ENCODE data around the gene ACTL10. TPM values are rescaled to one million over a fixed set of nuclear protein-coding genes. Genes with fewer than 3 reads are reported as not detected.
A peak's percentile ranks its signal among the peaks of the same experiment; 100 is the strongest.

Gene ACTL10
- total RNA-seq, 2 experiments from 2014 or later: 0.96 to 1.0 TPM

GRCh38 chr20:33685328-33686099 lies 18.8 kb downstream of the ACTL10 start:
- peak overlapping the region; percentile 87 for H3K4me3 Mint-ChIP-seq
- peaks cover 69% of the 10 kb centered on the region for H3K4me1 Mint-ChIP-seq (ENCODE audit: low read depth)
- intact Hi-C loops (cut with micrococcal nuclease): loop anchor here (1.0 to 5.0 kb wide), 8 partner anchors 11 to 427 kb away; partner anchors contain the start of genes ACTL10, CHMP4B, EIF2S2 and NECAB3
- CTCF ChIA-PET: interaction anchor here (0.9 to 1.7 kb wide), 2 partner anchors 17 to 195 kb away, joined by 3 to 13 read pairs; partner anchors contain the start of gene CBFA2T2
- H3K27ac Mint-ChIP-seq: peak overlapping the region; percentile 88
- no peaks in the 10 kb centered on the region for H3K27me3 Mint-ChIP-seq (ENCODE audit: low read depth)
- H3K36me3 Mint-ChIP-seq (ENCODE audit: low read depth): peaks cover 32% of the 10 kb centered on the region
- peak; percentile 82 for DNase-seq
- no peaks in the 10 kb centered on the region for H3K9me3 Mint-ChIP-seq

- peaks cover 62% of the 10 kb centered on the region for H3K4me1 Mint-ChIP-seq (ENCODE audit: low read depth)
- peaks cover 25% of the 10 kb centered on the region for H3K36me3 Mint-ChIP-seq (ENCODE audit: low read depth)
- H3K27me3 Mint-ChIP-seq (ENCODE audit: low read depth): no peaks in the 10 kb centered on the region
- H3K27ac Mint-ChIP-seq: peak within 1 kb of the TSS; percentile 88
- intact Hi-C loops (cut with micrococcal nuclease): loop anchor here (1.0 to 5.0 kb wide), 8 partner anchors 12 to 426 kb away; partner anchors contain the start of genes ACTL10, CHMP4B, EIF2S2 and NECAB3
- DNase-seq: peak; percentile 97
- H3K9me3 Mint-ChIP-seq: no peaks in the 10 kb centered on the region
- CTCF ChIA-PET: interaction anchor here (1.4 to 1.8 kb wide), 3 partner anchors 15 to 46 kb away, joined by 5 to 13 read pairs (median 8); partner anchors contain the start of gene ZNF341
- peak within 1 kb of the TSS; percentile 87 for H3K4me3 Mint-ChIP-seq
These were observed 19.6 kb downstream of the ACTL10 start, which contains the start of gene E2F1 for GRCh38 chr20:33686100-33686983. E2F1 (minus strand) TSS chr20:33686385; CDS start chr20:33686264, 121 bp downstream.

- Mint-ChIP-seq H3K36me3 (ENCODE audit: low read depth) (peaks cover 23% of the 10 kb centered on the region), H3K4me3 (peak overlapping the region; percentile 66), H3K27ac (peak overlapping the region; percentile 84), H3K27me3 (ENCODE audit: low read depth) (no peaks in the 10 kb centered on the region), H3K9me3 (no peaks in the 10 kb centered on the region), H3K4me1 (ENCODE audit: low read depth) (peaks cover 58% of the 10 kb centered on the region)
- intact Hi-C loops (cut with micrococcal nuclease): loop anchor here (1.0 to 5.0 kb wide), 8 partner anchors 13 to 425 kb away; partner anchors contain the start of genes ACTL10, CHMP4B, EIF2S2 and NECAB3
- no peak for DNase-seq
- CTCF ChIA-PET: interaction anchor here (1.1 to 1.8 kb wide), 3 partner anchors 10 to 45 kb away, joined by 3 to 8 read pairs (median 5); partner anchors contain the start of gene ZNF341
These were observed 20.2 kb downstream of the ACTL10 start for GRCh38 chr20:33686984-33687366.

- no peaks in the 10 kb centered on the region for H3K9me3 Mint-ChIP-seq
- H3K27me3 Mint-ChIP-seq (ENCODE audit: low read depth): no peaks in the 10 kb centered on the region
- H3K27ac Mint-ChIP-seq: peak overlapping the region; percentile 84
- intact Hi-C loops (cut with micrococcal nuclease): loop anchor here (5.0 kb wide), 1 partner anchor 90 kb away; no protein-coding TSS in a partner anchor
- no peak for DNase-seq
- CTCF ChIA-PET: interaction anchor here (1.1 to 1.8 kb wide), 3 partner anchors 9 to 45 kb away, joined by 3 to 8 read pairs (median 5); partner anchors contain the start of gene ZNF341
- H3K36me3 Mint-ChIP-seq (ENCODE audit: low read depth): peaks cover 18% of the 10 kb centered on the region
- peaks cover 55% of the 10 kb centered on the region for H3K4me1 Mint-ChIP-seq (ENCODE audit: low read depth)
- H3K4me3 Mint-ChIP-seq: no peak overlapping the region
These were observed 20.7 kb downstream of the ACTL10 start for GRCh38 chr20:33687370-33687915.

- no peak for DNase-seq
- Mint-ChIP-seq H3K4me3 (no peak overlapping the region), H3K36me3 (ENCODE audit: low read depth) (peaks cover 10% of the 10 kb centered on the region), H3K4me1 (ENCODE audit: low read depth) (peaks cover 53% of the 10 kb centered on the region), H3K27ac (peak overlapping the region; percentile 55), H3K27me3 (ENCODE audit: low read depth) (no peaks in the 10 kb centered on the region), H3K9me3 (no peaks in the 10 kb centered on the region)
- CTCF ChIA-PET: interaction anchor here (0.6 to 1.8 kb wide), 4 partner anchors 8 to 720 kb away, joined by 3 to 8 read pairs (median 3); partner anchors contain the start of gene ZNF341
- intact Hi-C loops (cut with micrococcal nuclease): loop anchor here (5.0 kb wide), 1 partner anchor 89 kb away; no protein-coding TSS in a partner anchor
These were observed 21.5 kb downstream of the ACTL10 start for GRCh38 chr20:33687993-33688937.

- no peak for DNase-seq
- H3K4me3 Mint-ChIP-seq: no peak overlapping the region
- CTCF ChIA-PET: interaction anchor here (0.6 to 1.1 kb wide), 3 partner anchors 28 to 721 kb away, joined by 3 read pairs; no protein-coding TSS in a partner anchor
- intact Hi-C loops (cut with micrococcal nuclease): loop anchor here (5.0 kb wide), 1 partner anchor 88 kb away; no protein-coding TSS in a partner anchor
- H3K4me1 Mint-ChIP-seq (ENCODE audit: low read depth): peaks cover 52% of the 10 kb centered on the region
- H3K9me3 Mint-ChIP-seq: no peaks in the 10 kb centered on the region
- peak overlapping the region; percentile 31 for H3K27ac Mint-ChIP-seq
- H3K36me3 Mint-ChIP-seq (ENCODE audit: low read depth): peaks cover 9% of the 10 kb centered on the region
- no peaks in the 10 kb centered on the region for H3K27me3 Mint-ChIP-seq (ENCODE audit: low read depth)
These were observed 22.2 kb downstream of the ACTL10 start for GRCh38 chr20:33688938-33689424.

- Mint-ChIP-seq H3K4me1 (ENCODE audit: low read depth) (peaks cover 49% of the 10 kb centered on the region), H3K27ac (peak overlapping the region; percentile 76), H3K36me3 (ENCODE audit: low read depth) (peaks cover 9% of the 10 kb centered on the region), H3K4me3 (no peak overlapping the region), H3K27me3 (ENCODE audit: low read depth) (no peaks in the 10 kb centered on the region), H3K9me3 (no peaks in the 10 kb centered on the region)
- CTCF ChIA-PET: interaction anchor here (0.6 kb wide), 1 partner anchor 176 kb away, joined by 3 read pairs; no protein-coding TSS in a partner anchor
- intact Hi-C loops (cut with micrococcal nuclease): loop anchor here (5.0 kb wide), 1 partner anchor 88 kb away; no protein-coding TSS in a partner anchor
- DNase-seq: no peak
These were observed 22.8 kb downstream of the ACTL10 start for GRCh38 chr20:33689493-33689892.

GRCh38 chr20:33689973-33690372 lies 23.2 kb downstream of the ACTL10 start:
- Mint-ChIP-seq H3K36me3 (ENCODE audit: low read depth) (peaks cover 4% of the 10 kb centered on the region), H3K27me3 (ENCODE audit: low read depth) (no peaks in the 10 kb centered on the region), H3K9me3 (no peaks in the 10 kb centered on the region), H3K4me1 (ENCODE audit: low read depth) (peaks cover 44% of the 10 kb centered on the region), H3K27ac (peak overlapping the region; percentile 76), H3K4me3 (peak overlapping the region; percentile 25)
- CTCF ChIA-PET: interaction anchor here (0.6 to 0.7 kb wide), 3 partner anchors 23 to 247 kb away, joined by 4 to 5 read pairs (median 4); no protein-coding TSS in a partner anchor
- intact Hi-C loops (cut with micrococcal nuclease): loop anchor here (1.0 to 5.0 kb wide), 2 partner anchors 30 to 87 kb away; partner anchors contain the start of gene PXMP4
- peak; percentile 83 for DNase-seq

- Mint-ChIP-seq H3K36me3 (ENCODE audit: low read depth) (no peaks in the 10 kb centered on the region), H3K9me3 (peaks cover under 1% of the 10 kb centered on the region), H3K27ac (no peak overlapping the region), H3K4me1 (ENCODE audit: low read depth) (peaks cover 27% of the 10 kb centered on the region), H3K4me3 (no peak overlapping the region), H3K27me3 (ENCODE audit: low read depth) (no peaks in the 10 kb centered on the region)
- CTCF ChIA-PET: no interaction called here
- intact Hi-C loops (cut with micrococcal nuclease): no loop called here
- no peak for DNase-seq
These were observed 26.5 kb downstream of the ACTL10 start for GRCh38 chr20:33693289-33693688.

All from activated naive CD4-positive, alpha-beta T cell treated with anti-CD3 and anti-CD28 coated beads for 36 hours (primary cell).